ENCODE results near the gene DHRS7B. TPM values are rescaled to one million over a fixed set of nuclear protein-coding genes. Genes with fewer than 3 reads are reported as not detected.
"Not testable (repeated sequence)": the region's sequence is repeated elsewhere in the genome, so short reads cannot be mapped to it uniquely, and the experiment has no call there.

The DHRS7B gene
- total RNA-seq, 1 donor from 2014 or later = 31.7 TPM

- Histone ChIP-seq H3K9me3 (no peaks in the 10 kb centered on the region), H3K27me3 (no peaks in the 10 kb centered on the region), H3K36me3 (no peaks in the 10 kb centered on the region), H3K4me3 (no peak overlapping the region), H3K4me1 (no peaks in the 10 kb centered on the region), H3K27ac (no peak overlapping the region)
- TF ChIP-seq POLR2A (IDR thresholded peaks at IDR 0.05) = no peak
- no peak for TF ChIP-seq POLR2AphosphoS5 (IDR thresholded peaks at IDR 0.05; ENCODE audit: insufficient read depth in 1 of 2, low read depth in 1 of 2)
- TF ChIP-seq CTCF (IDR thresholded peaks at IDR 0.05) = no peak
- intact Hi-C loops (cut with DNase I) = no loop called here
- DNase-seq (ENCODE audit: extremely low spot score in 2 of 2) = no peak
These were observed 20.4 kb upstream of the DHRS7B start for GRCh38 chr17:21106316-21106715.

- DNase-seq (ENCODE audit: extremely low spot score in 2 of 2); H3K9me3 ChIP-seq; H3K27me3 ChIP-seq; H3K4me1 ChIP-seq; H3K27ac ChIP-seq; intact Hi-C loops (cut with DNase I); H3K4me3 ChIP-seq; H3K36me3 ChIP-seq: not testable (repeated sequence)
These were observed 19.6 kb upstream of the DHRS7B start for GRCh38 chr17:21107067-21107650.

GRCh38 chr17:21108651-21109050 lies 18.1 kb upstream of the DHRS7B start:
- H3K36me3 ChIP-seq = no peaks in the 10 kb centered on the region
- H3K27me3 ChIP-seq = no peaks in the 10 kb centered on the region
- intact Hi-C loops (cut with DNase I) = no loop called here
- H3K27ac ChIP-seq = no peak overlapping the region
- H3K9me3 ChIP-seq = no peaks in the 10 kb centered on the region
- TF ChIP-seq POLR2AphosphoS5 (IDR thresholded peaks at IDR 0.05; ENCODE audit: insufficient read depth in 1 of 2, low read depth in 1 of 2) = no peak
- TF ChIP-seq CTCF (IDR thresholded peaks at IDR 0.05) = no peak
- no peak for TF ChIP-seq POLR2A (IDR thresholded peaks at IDR 0.05)
- H3K4me1 ChIP-seq = no peaks in the 10 kb centered on the region
- H3K4me3 ChIP-seq = no peak overlapping the region
- DNase-seq (ENCODE audit: extremely low spot score in 2 of 2) = no peak

- Histone ChIP-seq H3K27me3 (no peaks in the 10 kb centered on the region), H3K9me3 (no peaks in the 10 kb centered on the region), H3K4me1 (no peaks in the 10 kb centered on the region), H3K36me3 (no peaks in the 10 kb centered on the region), H3K4me3 (no peak overlapping the region), H3K27ac (no peak overlapping the region)
- intact Hi-C loops (cut with DNase I) = no loop called here
- TF ChIP-seq CTCF (IDR thresholded peaks at IDR 0.05) = no peak
- no peak for TF ChIP-seq POLR2A (IDR thresholded peaks at IDR 0.05)
- no peak for TF ChIP-seq POLR2AphosphoS5 (IDR thresholded peaks at IDR 0.05; ENCODE audit: insufficient read depth in 1 of 2, low read depth in 1 of 2)
- no peak for DNase-seq (ENCODE audit: extremely low spot score in 2 of 2)
These were observed 13.6 kb upstream of the DHRS7B start for GRCh38 chr17:21113049-21113690.

- Histone ChIP-seq H3K36me3 (no peaks in the 10 kb centered on the region), H3K9me3 (no peaks in the 10 kb centered on the region), H3K4me1 (no peaks in the 10 kb centered on the region), H3K27me3 (no peaks in the 10 kb centered on the region), H3K4me3 (no peak overlapping the region), H3K27ac (no peak overlapping the region)
- DNase-seq (ENCODE audit: extremely low spot score in 2 of 2) = no peak
- TF ChIP-seq POLR2A (IDR thresholded peaks at IDR 0.05) (no peak), CTCF (IDR thresholded peaks at IDR 0.05) (no peak), POLR2AphosphoS5 (IDR thresholded peaks at IDR 0.05; ENCODE audit: insufficient read depth in 1 of 2, low read depth in 1 of 2) (no peak)
- intact Hi-C loops (cut with DNase I) = no loop called here
These were observed 13.0 kb upstream of the DHRS7B start for GRCh38 chr17:21113716-21114115.

GRCh38 chr17:21114791-21115190 lies 12.0 kb upstream of the DHRS7B start:
- H3K4me1 ChIP-seq; H3K4me3 ChIP-seq; H3K27ac ChIP-seq; intact Hi-C loops (cut with DNase I); H3K9me3 ChIP-seq; H3K27me3 ChIP-seq; DNase-seq (ENCODE audit: extremely low spot score in 2 of 2); H3K36me3 ChIP-seq: not testable (repeated sequence)
